H1 (cell line): Measurements from ENCODE around the gene PER2. TPM values are rescaled to one million over a fixed set of nuclear protein-coding genes. Genes with fewer than 3 reads are reported as not detected.

ENCODE experiments used
- CTCF ChIA-PET: fragments of 300-600 bp; sonication (Branson Sonifier 250); formaldehyde crosslinking; loops from one replicate; lab custom pipeline; 2021; ENCODE audit not compliant: partially characterized antibody; lab: Charles Lee
- POLR2A ChIA-PET: fragments of 300-600 bp; sonication (Branson Sonifier 250); formaldehyde crosslinking; loops from one replicate; lab custom pipeline; 2021; ENCODE audit warnings: inconsistent platforms; ENCODE audit not compliant: partially characterized antibody; lab: Charles Lee
- DNase-seq, 2 experiments: peaks; one replicate each; pipeline versions ENCODE4 v3.0.0 to v3.0.0-alpha.2; 2010 to 2022; ENCODE audit warnings: low spot score in 2 of 2, low read depth in 1 of 2, mixed read lengths in 1 of 2
- FAIRE-seq: peaks from 2 replicates; lab custom pipeline; 2011; peaks lifted over from hg19 to GRCh38; lab: Jason Lieb, UNC
- H2AFZ ChIP-seq: 2 replicates; pipeline ENCODE4 v1.8.1; 2012; ENCODE audit warnings: low read length, inconsistent platforms
- H2AK5ac ChIP-seq: 2 replicates; pipeline ENCODE4 v1.6.1; 2013; ENCODE audit warnings: low read depth, low read length
- H2BK120ac ChIP-seq: replicated peaks from 2 replicates; pipeline ENCODE3; 2013; ENCODE audit warnings: low read depth, low read length, inconsistent platforms
- H2BK12ac ChIP-seq: 2 replicates; pipeline ENCODE4 v1.6.1; 2013; ENCODE audit warnings: low read depth, low read length
- H2BK15ac ChIP-seq: 2 replicates; pipeline ENCODE4 v1.6.1; 2013; ENCODE audit warnings: low read length
- H2BK20ac ChIP-seq: 2 replicates; pipeline ENCODE4 v1.6.1; 2013; ENCODE audit warnings: low read length
- H2BK5ac ChIP-seq: 2 replicates; pipeline ENCODE4 v1.6.1; 2013; ENCODE audit warnings: low read depth, low read length
- H3K14ac ChIP-seq: 2 replicates; pipeline ENCODE4 v1.6.1; 2013; ENCODE audit warnings: inconsistent platforms; ENCODE audit not compliant: insufficient read length
- H3K18ac ChIP-seq: 2 replicates; pipeline ENCODE4 v1.6.1; 2013; ENCODE audit warnings: low read length; ENCODE audit errors: extremely low read depth
- H3K23ac ChIP-seq: 2 replicates; pipeline ENCODE4 v1.6.1; 2013; ENCODE audit warnings: inconsistent platforms; ENCODE audit not compliant: insufficient read length
- H3K23me2 ChIP-seq: 2 replicates; pipeline ENCODE4 v1.6.1; 2013; ENCODE audit warnings: low read depth, low read length
- H3K27ac ChIP-seq: 2 replicates; pipeline ENCODE4 v1.6.1; 2011; ENCODE audit warnings: low read depth, low read length, inconsistent platforms
- H3K27me3 ChIP-seq, 4 experiments: replicated peaks in 1 of 4; 1 replicate in 1 of 4; 2 replicates in 3 of 4; pipeline versions ENCODE4 v1.6.1 to v1.8.1; 2011 to 2013; ENCODE audit warnings: low read length in 3 of 4, mild to moderate bottlenecking in 3 of 4, inconsistent platforms in 2 of 4, mixed read lengths in 2 of 4, moderate library complexity in 1 of 4; ENCODE audit not compliant: control insufficient read depth in 3 of 4, insufficient read depth in 3 of 4; ENCODE audit errors: extremely low read depth in 1 of 4
- H3K36me3 ChIP-seq, 4 experiments: 2 replicates each; pipeline versions ENCODE4 v1.6.1 to v1.8.1; 2011 to 2013; ENCODE audit warnings: mild to moderate bottlenecking in 4 of 4, low read length in 3 of 4, moderate library complexity in 2 of 4, control low read depth in 1 of 4, inconsistent platforms in 1 of 4; ENCODE audit not compliant: insufficient read depth in 4 of 4, control insufficient read depth in 2 of 4
- H3K4ac ChIP-seq: replicated peaks from 2 replicates; pipeline ENCODE3; 2013; ENCODE audit warnings: low read length, low read depth, mixed read lengths, inconsistent platforms; ENCODE audit not compliant: insufficient read length
- H3K4me1 ChIP-seq, 4 experiments: replicated peaks in 1 of 4; 1 replicate in 1 of 4; 2 replicates in 3 of 4; pipeline versions ENCODE4 v1.6.1 to v1.8.1; 2011 to 2013; ENCODE audit warnings: low read length in 3 of 4, inconsistent platforms in 2 of 4, mixed read lengths in 1 of 4; ENCODE audit not compliant: insufficient read depth in 4 of 4, control insufficient read depth in 3 of 4
- H3K4me2 ChIP-seq, 2 experiments: 2 replicates each; pipeline versions ENCODE4 v1.6.1 to v1.8.1; 2011 to 2013; ENCODE audit warnings: low read depth in 2 of 2, low read length in 2 of 2, control low read depth in 1 of 2, inconsistent platforms in 1 of 2, mild to moderate bottlenecking in 1 of 2; ENCODE audit not compliant: insufficient read depth in 1 of 2
- H3K4me3 ChIP-seq, 4 experiments: fragments of 200-600, 300-600 bp in 1 of 4; sonication (generic), shearing (Covaris generic), sonication (Bioruptor Twin) in 1 of 4; 2 replicates each; pipeline versions ENCODE4 v1.5.1 to v1.8.1; 2011 to 2016; ENCODE audit warnings: low read length in 4 of 4, low read depth in 3 of 4, control low read depth in 2 of 4, inconsistent platforms in 2 of 4, mild to moderate bottlenecking in 2 of 4, mixed read lengths in 1 of 4, moderate library complexity in 1 of 4; ENCODE audit not compliant: insufficient read depth in 2 of 4; ENCODE audit errors: extremely low read depth in 1 of 4
- H3K56ac ChIP-seq: replicated peaks from 2 replicates; pipeline ENCODE3; 2013; ENCODE audit warnings: low read depth, mild to moderate bottlenecking, mixed read lengths, low read length, inconsistent platforms; ENCODE audit not compliant: insufficient read length
- H3K79me1 ChIP-seq: 2 replicates; pipeline ENCODE4 v1.6.1; 2013; ENCODE audit warnings: low read depth, low read length, control low read depth
- H3K79me2 ChIP-seq, 2 experiments: 2 replicates each; pipeline versions ENCODE4 v1.6.1 to v1.8.1; 2012 to 2013; ENCODE audit warnings: low read length in 2 of 2, mild to moderate bottlenecking in 2 of 2, inconsistent platforms in 1 of 2; ENCODE audit not compliant: insufficient read depth in 2 of 2, control insufficient read depth in 1 of 2
- H3K9ac ChIP-seq, 4 experiments: replicated peaks in 1 of 4; 1 replicate in 1 of 4; 2 replicates in 3 of 4; pipeline versions ENCODE4 v1.6.1 to v1.8.1; 2011 to 2013; ENCODE audit warnings: low read depth in 3 of 4, low read length in 3 of 4, control low read depth in 2 of 4, mild to moderate bottlenecking in 2 of 4, moderate library complexity in 2 of 4, inconsistent platforms in 1 of 4; ENCODE audit errors: extremely low read depth in 1 of 4
- H3K9me3 ChIP-seq, 2 experiments: 2 replicates each; pipeline versions ENCODE4 v1.6.1 to v1.8.1; 2012 to 2013; ENCODE audit warnings: mild to moderate bottlenecking in 2 of 2, moderate library complexity in 2 of 2, control low read depth in 1 of 2, inconsistent platforms in 1 of 2, low read depth in 1 of 2, low read length in 1 of 2, mixed read lengths in 1 of 2; ENCODE audit not compliant: insufficient read depth in 2 of 2
- H4K20me1 ChIP-seq, 2 experiments: replicated peaks in 1 of 2; 2 replicates each; pipeline versions ENCODE3 to v1.8.1; 2011 to 2013; ENCODE audit warnings: inconsistent platforms in 2 of 2, low read length in 2 of 2, mild to moderate bottlenecking in 1 of 2; ENCODE audit not compliant: insufficient read depth in 2 of 2, control insufficient read depth in 1 of 2
- H4K5ac ChIP-seq: 2 replicates; pipeline ENCODE4 v1.6.1; 2013; ENCODE audit warnings: low read length, low read depth, mixed read lengths, inconsistent platforms; ENCODE audit not compliant: insufficient read length
- H4K8ac ChIP-seq: 2 replicates; pipeline ENCODE4 v1.8.0; 2013; ENCODE audit warnings: mild to moderate bottlenecking, moderate library complexity, low read length, inconsistent platforms; ENCODE audit not compliant: insufficient read depth; ENCODE audit errors: extremely low read depth
- H4K91ac ChIP-seq: replicated peaks from 2 replicates; pipeline ENCODE3; 2013; ENCODE audit warnings: low read length, mixed read lengths, inconsistent platforms; ENCODE audit not compliant: insufficient read length
- BACH1 ChIP-seq: IDR thresholded peaks from 2 replicates; pipeline ENCODE4 v1.6.1; 2012; ENCODE audit warnings: low read length, improper control_type of control experiment
- JUN ChIP-seq: IDR thresholded peaks from 2 replicates; pipeline ENCODE4 v1.6.1; 2011; ENCODE audit warnings: low read depth, mild to moderate bottlenecking, improper control_type of control experiment, low read length
- SP1 ChIP-seq: IDR thresholded peaks from 2 replicates; pipeline ENCODE4 v1.6.1; 2011; ENCODE audit warnings: low read depth, low read length
- WGBS, 2 experiments: shearing (Covaris generic) in 1 of 2; methylation state at CpG; one replicate each; pipeline versions ENCODE4 v1.1.6 to v1.1.7; 2013 to 2015; ENCODE audit warnings: low lambda C conversion rate in 2 of 2, mixed read lengths in 2 of 2, inconsistent platforms in 1 of 2, low coverage in 1 of 2, missing lambda C conversion rate in 1 of 2; ENCODE audit not compliant: insufficient replicate concordance in 2 of 2, insufficient coverage in 1 of 2, insufficient read length in 1 of 2; ENCODE audit errors: extremely low coverage in 1 of 2, missing lambda C conversion rate in 1 of 2; 5-methylcytosine and 5-hydroxymethylcytosine counted together
- polyA plus RNA-seq, 7 experiments: library from polyadenylated mRNA; depleted of rRNA in 3 of 7; stranded (reverse) in 5 of 7; unstranded in 2 of 7; fragments of >200 nt in 5 of 7; fragments of 200-250 nt in 2 of 7; gene quantifications; 1 replicate in 5 of 7; 2 replicates in 1 of 7; 4 replicates in 1 of 7; pipeline versions ENCODE4 v1.2.1 to v1.2.3, GENCODE V29; 2011 to 2013; ENCODE audit warnings: missing spikeins in 2 of 7, mixed read lengths in 2 of 7
- total RNA-seq: library from RNA; stranded (reverse); fragmentation: NEBNext Ultra II Directional; extraction: Animal tissue kit (Norgen Biotek cat#: 25700); gene quantifications from 2 replicates; pipeline ENCODE4 v1.2.1, GENCODE V29; 2021
- TF ChIP-seq, protein P1 (sequence below): IDR thresholded peaks from 2 replicates; pipeline ENCODE4 v1.6.1; 2011; ENCODE audit warnings: low read length, improper control_type of control experiment

Gene PER2
- total and polyA plus RNA-seq, 2 of the 8 experiments (the other 6 are each of a cell fraction or from before 2014, with no cell fraction given): 0.91 to 5.5 TPM

DNA sequence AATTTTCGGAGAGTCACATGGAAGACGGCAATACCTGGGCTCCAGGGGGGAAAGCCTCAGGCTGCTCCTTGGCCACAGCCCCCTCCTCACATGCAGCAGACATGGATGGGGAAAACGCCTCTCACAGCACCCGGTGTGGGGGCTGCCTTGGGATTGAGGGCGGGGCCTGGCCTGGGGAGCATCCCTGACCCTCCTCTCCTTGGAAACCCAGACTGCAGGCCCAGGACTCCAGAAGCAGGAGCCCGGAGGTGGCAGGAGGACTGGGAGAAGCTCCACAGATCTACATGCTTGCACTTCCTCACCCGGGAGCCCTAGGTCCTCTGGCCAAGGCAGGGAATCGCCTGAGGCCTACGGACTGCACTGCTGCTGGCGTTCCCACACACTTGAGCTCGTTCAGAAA lies 36.4 kb downstream of the PER2 start:
- CTCF ChIA-PET: interaction anchor here (2.5 to 17.1 kb wide), 3 partner anchors 9 to 27 kb away, joined by 13 to 298 read pairs (median 208); no protein-coding TSS in a partner anchor

More for the DNA sequence above, 36.4 kb downstream of the PER2 start:
- Histone ChIP-seq H2AK5ac (no peak overlapping the region), H3K9me3 (no peaks in the 10 kb centered on the region), H3K27me3 (no peaks in the 10 kb centered on the region), H4K8ac (no peak overlapping the region), H3K23me2 (no peaks in the 10 kb centered on the region), H3K18ac (no peak overlapping the region), H3K9ac (no peak overlapping the region)
- TF ChIP-seq BACH1 (no peak), JUN (no peak), SP1 (no peak)
- TF ChIP-seq, protein P1, sequence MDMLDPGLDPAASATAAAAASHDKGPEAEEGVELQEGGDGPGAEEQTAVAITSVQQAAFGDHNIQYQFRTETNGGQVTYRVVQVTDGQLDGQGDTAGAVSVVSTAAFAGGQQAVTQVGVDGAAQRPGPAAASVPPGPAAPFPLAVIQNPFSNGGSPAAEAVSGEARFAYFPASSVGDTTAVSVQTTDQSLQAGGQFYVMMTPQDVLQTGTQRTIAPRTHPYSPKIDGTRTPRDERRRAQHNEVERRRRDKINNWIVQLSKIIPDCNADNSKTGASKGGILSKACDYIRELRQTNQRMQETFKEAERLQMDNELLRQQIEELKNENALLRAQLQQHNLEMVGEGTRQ: no peak
- TF ChIP-seq, all 59 proteins: peak for 0
- Histone ChIP-seq H4K91ac (no peak overlapping the region), H2BK20ac (no peak overlapping the region), H2BK5ac (no peak overlapping the region), H3K56ac (no peak overlapping the region), H4K5ac (no peak overlapping the region), H2BK15ac (no peak overlapping the region), H3K27ac (no peak overlapping the region), H3K79me2 (no peaks in the 10 kb centered on the region), H3K14ac (no peak overlapping the region), H2AFZ (no peak overlapping the region), H3K4ac (no peak overlapping the region), H3K4me1 (no peaks in the 10 kb centered on the region; a peak in 2 of 7 replicates), H3K79me1 (no peaks in the 10 kb centered on the region), H2BK120ac (no peak overlapping the region), H3K23ac (no peak overlapping the region), H3K36me3 (peaks cover 0 to 3% (median 0%) of the 10 kb centered on the region in 4 experiments; a peak in 2 of 8 replicates), H3K4me2 (no peak overlapping the region), H3K4me3 (no peak overlapping the region), H2BK12ac (no peak overlapping the region), H4K20me1 (peaks cover 0 to 1% of the 10 kb centered on the region in 2 experiments)
- no peak for FAIRE-seq
- no peak for DNase-seq
- POLR2A ChIA-PET: interaction anchor here (4.2 kb wide), 1 partner anchor 12 kb away, joined by 21 read pairs; the partner anchor contains the start of gene HES6
- 83% methylated on average over 11 of the region's 11 CpGs; no CpG with 5 or more reads in 1 of the 2 experiments for whole genome bisulfite sequencing, 2 experiments
